H1 (cell line): ENCODE results near the gene CRTC3. TPM values are rescaled to one million over a fixed set of nuclear protein-coding genes. Genes with fewer than 3 reads are reported as not detected.

ENCODE experiments used
- CTCF ChIA-PET: fragments of 300-600 bp; sonication (Branson Sonifier 250); formaldehyde crosslinking; loops from one replicate; lab custom pipeline; 2021; ENCODE audit not compliant: partially characterized antibody; lab: Charles Lee
- POLR2A ChIA-PET: fragments of 300-600 bp; sonication (Branson Sonifier 250); formaldehyde crosslinking; loops from one replicate; lab custom pipeline; 2021; ENCODE audit warnings: inconsistent platforms; ENCODE audit not compliant: partially characterized antibody; lab: Charles Lee
- DNase-seq, 2 experiments: peaks; one replicate each; pipeline versions ENCODE4 v3.0.0 to v3.0.0-alpha.2; 2010 to 2022; ENCODE audit warnings: low spot score in 2 of 2, low read depth in 1 of 2, mixed read lengths in 1 of 2
- FAIRE-seq: peaks from 2 replicates; lab custom pipeline; 2011; peaks lifted over from hg19 to GRCh38; lab: Jason Lieb, UNC
- H2AFZ ChIP-seq: 2 replicates; pipeline ENCODE4 v1.8.1; 2012; ENCODE audit warnings: low read length, inconsistent platforms
- H2AK5ac ChIP-seq: 2 replicates; pipeline ENCODE4 v1.6.1; 2013; ENCODE audit warnings: low read depth, low read length
- H2BK120ac ChIP-seq: replicated peaks from 2 replicates; pipeline ENCODE3; 2013; ENCODE audit warnings: low read depth, low read length, inconsistent platforms
- H2BK12ac ChIP-seq: 2 replicates; pipeline ENCODE4 v1.6.1; 2013; ENCODE audit warnings: low read depth, low read length
- H2BK15ac ChIP-seq: 2 replicates; pipeline ENCODE4 v1.6.1; 2013; ENCODE audit warnings: low read length
- H2BK20ac ChIP-seq: 2 replicates; pipeline ENCODE4 v1.6.1; 2013; ENCODE audit warnings: low read length
- H2BK5ac ChIP-seq: 2 replicates; pipeline ENCODE4 v1.6.1; 2013; ENCODE audit warnings: low read depth, low read length
- H3K14ac ChIP-seq: 2 replicates; pipeline ENCODE4 v1.6.1; 2013; ENCODE audit warnings: inconsistent platforms; ENCODE audit not compliant: insufficient read length
- H3K18ac ChIP-seq: 2 replicates; pipeline ENCODE4 v1.6.1; 2013; ENCODE audit warnings: low read length; ENCODE audit errors: extremely low read depth
- H3K23ac ChIP-seq: 2 replicates; pipeline ENCODE4 v1.6.1; 2013; ENCODE audit warnings: inconsistent platforms; ENCODE audit not compliant: insufficient read length
- H3K23me2 ChIP-seq: 2 replicates; pipeline ENCODE4 v1.6.1; 2013; ENCODE audit warnings: low read depth, low read length
- H3K27ac ChIP-seq: 2 replicates; pipeline ENCODE4 v1.6.1; 2011; ENCODE audit warnings: low read depth, low read length, inconsistent platforms
- H3K27me3 ChIP-seq, 4 experiments: replicated peaks in 1 of 4; 1 replicate in 1 of 4; 2 replicates in 3 of 4; pipeline versions ENCODE4 v1.6.1 to v1.8.1; 2011 to 2013; ENCODE audit warnings: low read length in 3 of 4, mild to moderate bottlenecking in 3 of 4, inconsistent platforms in 2 of 4, mixed read lengths in 2 of 4, moderate library complexity in 1 of 4; ENCODE audit not compliant: control insufficient read depth in 3 of 4, insufficient read depth in 3 of 4; ENCODE audit errors: extremely low read depth in 1 of 4
- H3K36me3 ChIP-seq, 4 experiments: 2 replicates each; pipeline versions ENCODE4 v1.6.1 to v1.8.1; 2011 to 2013; ENCODE audit warnings: mild to moderate bottlenecking in 4 of 4, low read length in 3 of 4, moderate library complexity in 2 of 4, control low read depth in 1 of 4, inconsistent platforms in 1 of 4; ENCODE audit not compliant: insufficient read depth in 4 of 4, control insufficient read depth in 2 of 4
- H3K4ac ChIP-seq: replicated peaks from 2 replicates; pipeline ENCODE3; 2013; ENCODE audit warnings: low read length, low read depth, mixed read lengths, inconsistent platforms; ENCODE audit not compliant: insufficient read length
- H3K4me1 ChIP-seq, 4 experiments: replicated peaks in 1 of 4; 1 replicate in 1 of 4; 2 replicates in 3 of 4; pipeline versions ENCODE4 v1.6.1 to v1.8.1; 2011 to 2013; ENCODE audit warnings: low read length in 3 of 4, inconsistent platforms in 2 of 4, mixed read lengths in 1 of 4; ENCODE audit not compliant: insufficient read depth in 4 of 4, control insufficient read depth in 3 of 4
- H3K4me2 ChIP-seq, 2 experiments: 2 replicates each; pipeline versions ENCODE4 v1.6.1 to v1.8.1; 2011 to 2013; ENCODE audit warnings: low read depth in 2 of 2, low read length in 2 of 2, control low read depth in 1 of 2, inconsistent platforms in 1 of 2, mild to moderate bottlenecking in 1 of 2; ENCODE audit not compliant: insufficient read depth in 1 of 2
- H3K4me3 ChIP-seq, 4 experiments: fragments of 200-600, 300-600 bp in 1 of 4; sonication (generic), shearing (Covaris generic), sonication (Bioruptor Twin) in 1 of 4; 2 replicates each; pipeline versions ENCODE4 v1.5.1 to v1.8.1; 2011 to 2016; ENCODE audit warnings: low read length in 4 of 4, low read depth in 3 of 4, control low read depth in 2 of 4, inconsistent platforms in 2 of 4, mild to moderate bottlenecking in 2 of 4, mixed read lengths in 1 of 4, moderate library complexity in 1 of 4; ENCODE audit not compliant: insufficient read depth in 2 of 4; ENCODE audit errors: extremely low read depth in 1 of 4
- H3K56ac ChIP-seq: replicated peaks from 2 replicates; pipeline ENCODE3; 2013; ENCODE audit warnings: low read depth, mild to moderate bottlenecking, mixed read lengths, low read length, inconsistent platforms; ENCODE audit not compliant: insufficient read length
- H3K79me1 ChIP-seq: 2 replicates; pipeline ENCODE4 v1.6.1; 2013; ENCODE audit warnings: low read depth, low read length, control low read depth
- H3K79me2 ChIP-seq, 2 experiments: 2 replicates each; pipeline versions ENCODE4 v1.6.1 to v1.8.1; 2012 to 2013; ENCODE audit warnings: low read length in 2 of 2, mild to moderate bottlenecking in 2 of 2, inconsistent platforms in 1 of 2; ENCODE audit not compliant: insufficient read depth in 2 of 2, control insufficient read depth in 1 of 2
- H3K9ac ChIP-seq, 4 experiments: replicated peaks in 1 of 4; 1 replicate in 1 of 4; 2 replicates in 3 of 4; pipeline versions ENCODE4 v1.6.1 to v1.8.1; 2011 to 2013; ENCODE audit warnings: low read depth in 3 of 4, low read length in 3 of 4, control low read depth in 2 of 4, mild to moderate bottlenecking in 2 of 4, moderate library complexity in 2 of 4, inconsistent platforms in 1 of 4; ENCODE audit errors: extremely low read depth in 1 of 4
- H3K9me3 ChIP-seq, 2 experiments: 2 replicates each; pipeline versions ENCODE4 v1.6.1 to v1.8.1; 2012 to 2013; ENCODE audit warnings: mild to moderate bottlenecking in 2 of 2, moderate library complexity in 2 of 2, control low read depth in 1 of 2, inconsistent platforms in 1 of 2, low read depth in 1 of 2, low read length in 1 of 2, mixed read lengths in 1 of 2; ENCODE audit not compliant: insufficient read depth in 2 of 2
- H4K20me1 ChIP-seq, 2 experiments: replicated peaks in 1 of 2; 2 replicates each; pipeline versions ENCODE3 to v1.8.1; 2011 to 2013; ENCODE audit warnings: inconsistent platforms in 2 of 2, low read length in 2 of 2, mild to moderate bottlenecking in 1 of 2; ENCODE audit not compliant: insufficient read depth in 2 of 2, control insufficient read depth in 1 of 2
- H4K5ac ChIP-seq: 2 replicates; pipeline ENCODE4 v1.6.1; 2013; ENCODE audit warnings: low read length, low read depth, mixed read lengths, inconsistent platforms; ENCODE audit not compliant: insufficient read length
- H4K8ac ChIP-seq: 2 replicates; pipeline ENCODE4 v1.8.0; 2013; ENCODE audit warnings: mild to moderate bottlenecking, moderate library complexity, low read length, inconsistent platforms; ENCODE audit not compliant: insufficient read depth; ENCODE audit errors: extremely low read depth
- H4K91ac ChIP-seq: replicated peaks from 2 replicates; pipeline ENCODE3; 2013; ENCODE audit warnings: low read length, mixed read lengths, inconsistent platforms; ENCODE audit not compliant: insufficient read length
- ASH2L ChIP-seq: fragments of 200-600, 300-600 bp; sonication (generic); IDR thresholded peaks from one replicate; pipeline ENCODE4 v1.7.1; 2017; ENCODE audit warnings: low read length
- EGR1 ChIP-seq: IDR thresholded peaks from 2 replicates; pipeline ENCODE4 v1.6.1; 2011; ENCODE audit warnings: low read depth, low read length, borderline replicate concordance
- NANOG ChIP-seq: IDR thresholded peaks from 2 replicates; pipeline ENCODE4 v1.6.1; 2011; ENCODE audit warnings: low read length, low read depth, mild to moderate bottlenecking, inconsistent platforms; ENCODE audit not compliant: insufficient read depth, poor library complexity, severe bottlenecking
- SP2 ChIP-seq: IDR thresholded peaks from 2 replicates; pipeline ENCODE4 v1.6.1; 2012; ENCODE audit warnings: mild to moderate bottlenecking, low read length, inconsistent platforms
- SP4 ChIP-seq: IDR thresholded peaks from 2 replicates; pipeline ENCODE4 v1.6.1; 2012; ENCODE audit warnings: low read length, inconsistent platforms
- WGBS, 2 experiments: shearing (Covaris generic) in 1 of 2; methylation state at CpG; one replicate each; pipeline versions ENCODE4 v1.1.6 to v1.1.7; 2013 to 2015; ENCODE audit warnings: low lambda C conversion rate in 2 of 2, mixed read lengths in 2 of 2, inconsistent platforms in 1 of 2, low coverage in 1 of 2, missing lambda C conversion rate in 1 of 2; ENCODE audit not compliant: insufficient replicate concordance in 2 of 2, insufficient coverage in 1 of 2, insufficient read length in 1 of 2; ENCODE audit errors: extremely low coverage in 1 of 2, missing lambda C conversion rate in 1 of 2; 5-methylcytosine and 5-hydroxymethylcytosine counted together
- polyA plus RNA-seq, 7 experiments: library from polyadenylated mRNA; depleted of rRNA in 3 of 7; stranded (reverse) in 5 of 7; unstranded in 2 of 7; fragments of >200 nt in 5 of 7; fragments of 200-250 nt in 2 of 7; gene quantifications; 1 replicate in 5 of 7; 2 replicates in 1 of 7; 4 replicates in 1 of 7; pipeline versions ENCODE4 v1.2.1 to v1.2.3, GENCODE V29; 2011 to 2013; ENCODE audit warnings: missing spikeins in 2 of 7, mixed read lengths in 2 of 7
- total RNA-seq: library from RNA; stranded (reverse); fragmentation: NEBNext Ultra II Directional; extraction: Animal tissue kit (Norgen Biotek cat#: 25700); gene quantifications from 2 replicates; pipeline ENCODE4 v1.2.1, GENCODE V29; 2021
- TF ChIP-seq, protein P1 (sequence below), 3 experiments: IDR thresholded peaks; 1 replicate in 2 of 3; 2 replicates in 1 of 3; pipeline versions ENCODE4 v1.5.1 to v1.6.1; 2011; ENCODE audit warnings: low read length in 3 of 3, mild to moderate bottlenecking in 3 of 3, inconsistent platforms in 2 of 3, low read depth in 1 of 3, moderate library complexity in 1 of 3; ENCODE audit not compliant: insufficient read depth in 1 of 3; ENCODE audit errors: control extremely low read depth in 1 of 3

CRTC3 gene
- total and polyA plus RNA-seq, 2 of the 8 experiments (the other 6 are each of a cell fraction or from before 2014, with no cell fraction given), result 5.0 to 5.3 TPM

GRCh38 chr15:90557186-90558084, 27.7 kb downstream of the CRTC3 start:
- H2BK15ac ChIP-seq, result no peak overlapping the region
- no peak overlapping the region for H3K4me3 ChIP-seq
- DNase-seq (no peak), FAIRE-seq (no peak)
- H2AFZ ChIP-seq, result peak overlapping the region; percentile 15; the same call in 1 of the 2 replicates
- no peak overlapping the region; the same call in 1 of the 2 replicates for H3K27ac ChIP-seq
- no peak overlapping the region for H2BK20ac ChIP-seq
- no peaks in the 10 kb centered on the region for H4K20me1 ChIP-seq
- no peaks in the 10 kb centered on the region for H3K79me2 ChIP-seq
- H3K9ac ChIP-seq, result no peak overlapping the region
- H3K4me2 ChIP-seq, result no peak overlapping the region
- TF ChIP-seq SP2 (no peak), SP4 (no peak), ASH2L (no peak), NANOG (no peak), EGR1 (no peak)
- TF ChIP-seq, protein P1, sequence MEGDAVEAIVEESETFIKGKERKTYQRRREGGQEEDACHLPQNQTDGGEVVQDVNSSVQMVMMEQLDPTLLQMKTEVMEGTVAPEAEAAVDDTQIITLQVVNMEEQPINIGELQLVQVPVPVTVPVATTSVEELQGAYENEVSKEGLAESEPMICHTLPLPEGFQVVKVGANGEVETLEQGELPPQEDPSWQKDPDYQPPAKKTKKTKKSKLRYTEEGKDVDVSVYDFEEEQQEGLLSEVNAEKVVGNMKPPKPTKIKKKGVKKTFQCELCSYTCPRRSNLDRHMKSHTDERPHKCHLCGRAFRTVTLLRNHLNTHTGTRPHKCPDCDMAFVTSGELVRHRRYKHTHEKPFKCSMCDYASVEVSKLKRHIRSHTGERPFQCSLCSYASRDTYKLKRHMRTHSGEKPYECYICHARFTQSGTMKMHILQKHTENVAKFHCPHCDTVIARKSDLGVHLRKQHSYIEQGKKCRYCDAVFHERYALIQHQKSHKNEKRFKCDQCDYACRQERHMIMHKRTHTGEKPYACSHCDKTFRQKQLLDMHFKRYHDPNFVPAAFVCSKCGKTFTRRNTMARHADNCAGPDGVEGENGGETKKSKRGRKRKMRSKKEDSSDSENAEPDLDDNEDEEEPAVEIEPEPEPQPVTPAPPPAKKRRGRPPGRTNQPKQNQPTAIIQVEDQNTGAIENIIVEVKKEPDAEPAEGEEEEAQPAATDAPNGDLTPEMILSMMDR (IDR thresholded peaks at IDR 0.05; ENCODE audit: control extremely low read depth in 1 of 3, insufficient read depth in 1 of 3, low read depth in 1 of 3, low read length in 3 of 3), result no peak
- H3K36me3 ChIP-seq, result no peaks in the 10 kb centered on the region
- no peak overlapping the region for H4K91ac ChIP-seq
- 0 out of 2 replicates have a peak overlapping the region, but pooled peaks have one; percentile 22 for H2BK5ac ChIP-seq
- ChIA-PET CTCF (interaction anchor here (0.5 to 2.7 kb wide), 6 partner anchors 11 to 352 kb away, joined by 3 to 9 read pairs (median 3); no protein-coding TSS in a partner anchor), POLR2A (interaction anchor here (0.9 to 1.1 kb wide), 2 partner anchors 20 to 275 kb away, joined by 3 read pairs; no protein-coding TSS in a partner anchor)
- no peak overlapping the region for H3K23ac ChIP-seq
- no peak overlapping the region for H3K18ac ChIP-seq
- H3K4ac ChIP-seq, result no peak overlapping the region
- H2BK120ac ChIP-seq, result no peak overlapping the region
- H3K23me2 ChIP-seq, result no peaks in the 10 kb centered on the region
- no peak overlapping the region for H3K56ac ChIP-seq
- H2BK12ac ChIP-seq, result no peak overlapping the region
- H4K5ac ChIP-seq, result no peak overlapping the region
- no peak overlapping the region for H3K14ac ChIP-seq
- no peaks in the 10 kb centered on the region for H3K9me3 ChIP-seq
- H3K27me3 ChIP-seq, result no peaks in the 10 kb centered on the region
- no peak overlapping the region for H4K8ac ChIP-seq
- 78% methylated on average over 12 of the region's 12 CpGs; no CpG with 5 or more reads in 1 of the 2 experiments for WGBS, 2 experiments
- no peaks in the 10 kb centered on the region for H3K79me1 ChIP-seq
- H3K4me1 ChIP-seq, result peaks cover 0 to 4% (median 0%) of the 10 kb centered on the region in 4 experiments; a peak in 2 of 7 replicates
- no peak overlapping the region for H2AK5ac ChIP-seq
